ENCODE measurements around the gene LRRC8E. TPM values are rescaled to one million over a fixed set of nuclear protein-coding genes. Genes with fewer than 3 reads are reported as not detected.

LRRC8E gene
- total and polyA plus RNA-seq, 2 of the 8 experiments (the other 6 are each of a cell fraction or from before 2014, with no cell fraction given) = 2.7 to 2.9 TPM

GRCh38 chr19:7879111-7879807 lies 9.1 kb upstream of the LRRC8E start:
- Histone ChIP-seq H2BK5ac (ENCODE audit: low read depth, low read length) (no peak overlapping the region), H3K9me3 (ENCODE audit: insufficient read depth in 2 of 2, low read depth in 1 of 2, low read length in 1 of 2) (no peaks in the 10 kb centered on the region), H3K23me2 (ENCODE audit: low read depth, low read length) (peaks cover 3% of the 10 kb centered on the region; the same call in 1 of the 2 replicates), H4K5ac (ENCODE audit: insufficient read length, low read depth, low read length) (no peak overlapping the region), H3K23ac (ENCODE audit: insufficient read length) (no peak overlapping the region), H3K18ac (ENCODE audit: extremely low read depth, low read length) (no peak overlapping the region), H2AK5ac (ENCODE audit: low read depth, low read length) (no peak overlapping the region), H3K14ac (ENCODE audit: insufficient read length) (no peak overlapping the region), H4K8ac (ENCODE audit: extremely low read depth, insufficient read depth, low read length) (no peak overlapping the region; the same call in 1 of the 2 replicates), H3K4ac (replicated peaks; ENCODE audit: insufficient read length, low read depth, low read length) (no peak overlapping the region), H3K27ac (ENCODE audit: low read depth, low read length) (no peak overlapping the region), H3K9ac (replicated peaks in 1 of 4; ENCODE audit: extremely low read depth in 1 of 4, low read depth in 3 of 4, low read length in 3 of 4) (no peak overlapping the region), H3K27me3 (replicated peaks in 1 of 4; ENCODE audit: control insufficient read depth in 3 of 4, extremely low read depth in 1 of 4, insufficient read depth in 3 of 4, low read length in 3 of 4) (no peaks in the 10 kb centered on the region), H3K4me2 (ENCODE audit: insufficient read depth in 1 of 2, low read depth in 2 of 2, low read length in 2 of 2) (no peak overlapping the region), H3K36me3 (ENCODE audit: control insufficient read depth in 2 of 4, insufficient read depth in 4 of 4, low read length in 3 of 4) (no peaks in the 10 kb centered on the region), H2BK15ac (ENCODE audit: low read length) (no peak overlapping the region), H3K79me2 (ENCODE audit: control insufficient read depth in 1 of 2, insufficient read depth in 2 of 2, low read length in 2 of 2) (no peaks in the 10 kb centered on the region), H2BK12ac (ENCODE audit: low read depth, low read length) (no peak overlapping the region), H4K91ac (replicated peaks; ENCODE audit: insufficient read length, low read length) (no peak overlapping the region), H4K20me1 (replicated peaks in 1 of 2; ENCODE audit: control insufficient read depth in 1 of 2, insufficient read depth in 2 of 2, low read length in 2 of 2) (no peaks in the 10 kb centered on the region), H2BK20ac (ENCODE audit: low read length) (no peak overlapping the region), H3K56ac (replicated peaks; ENCODE audit: insufficient read length, low read depth, low read length) (no peak overlapping the region), H2AFZ (ENCODE audit: low read length) (no peak overlapping the region), H3K4me3 (ENCODE audit: extremely low read depth in 1 of 4, insufficient read depth in 2 of 4, low read depth in 3 of 4, low read length in 4 of 4) (no peak overlapping the region), H3K4me1 (replicated peaks in 1 of 4; ENCODE audit: control insufficient read depth in 3 of 4, insufficient read depth in 4 of 4, low read length in 3 of 4) (peaks cover 0 to 3% (median 0%) of the 10 kb centered on the region in 4 experiments; a peak in 1 of 7 replicates), H2BK120ac (replicated peaks; ENCODE audit: low read depth, low read length) (no peak overlapping the region), H3K79me1 (ENCODE audit: low read depth, low read length) (no peaks in the 10 kb centered on the region)
- ChIA-PET POLR2A (ENCODE audit: partially characterized antibody) (interaction anchor here (1.2 kb wide), 1 partner anchor 18 kb away, joined by 3 read pairs; no protein-coding TSS in a partner anchor), CTCF (ENCODE audit: partially characterized antibody) (interaction anchor here (1.4 to 1.5 kb wide), 3 partner anchors 16 to 24 kb away, joined by 4 read pairs; partner anchors contain the start of gene MAP2K7)
- 90% methylated on average over 18 of the region's 18 CpGs; no CpG with 5 or more reads in 1 of the 2 experiments for WGBS, 2 experiments (ENCODE audit: extremely low coverage in 1 of 2, insufficient coverage in 1 of 2, insufficient read length in 1 of 2, insufficient replicate concordance in 2 of 2, low coverage in 1 of 2, low lambda C conversion rate in 2 of 2, missing lambda C conversion rate in 1 of 2)
- FAIRE-seq (no peak), DNase-seq (ENCODE audit: low read depth in 1 of 2, low spot score in 2 of 2) (no peak)
- TF ChIP-seq YY1 (IDR thresholded peaks at IDR 0.05; ENCODE audit: low read depth, low read length) = no peak

All from H1 (cell line).